Measurements from ENCODE around the gene NCKAP1. TPM values are rescaled to one million over a fixed set of nuclear protein-coding genes. Genes with fewer than 3 reads are reported as not detected.

The NCKAP1 gene
- polyA plus RNA-seq, 2 of the 4 experiments (the other 2 are of a cell fraction), result 98.8 to 201 TPM

DNA sequence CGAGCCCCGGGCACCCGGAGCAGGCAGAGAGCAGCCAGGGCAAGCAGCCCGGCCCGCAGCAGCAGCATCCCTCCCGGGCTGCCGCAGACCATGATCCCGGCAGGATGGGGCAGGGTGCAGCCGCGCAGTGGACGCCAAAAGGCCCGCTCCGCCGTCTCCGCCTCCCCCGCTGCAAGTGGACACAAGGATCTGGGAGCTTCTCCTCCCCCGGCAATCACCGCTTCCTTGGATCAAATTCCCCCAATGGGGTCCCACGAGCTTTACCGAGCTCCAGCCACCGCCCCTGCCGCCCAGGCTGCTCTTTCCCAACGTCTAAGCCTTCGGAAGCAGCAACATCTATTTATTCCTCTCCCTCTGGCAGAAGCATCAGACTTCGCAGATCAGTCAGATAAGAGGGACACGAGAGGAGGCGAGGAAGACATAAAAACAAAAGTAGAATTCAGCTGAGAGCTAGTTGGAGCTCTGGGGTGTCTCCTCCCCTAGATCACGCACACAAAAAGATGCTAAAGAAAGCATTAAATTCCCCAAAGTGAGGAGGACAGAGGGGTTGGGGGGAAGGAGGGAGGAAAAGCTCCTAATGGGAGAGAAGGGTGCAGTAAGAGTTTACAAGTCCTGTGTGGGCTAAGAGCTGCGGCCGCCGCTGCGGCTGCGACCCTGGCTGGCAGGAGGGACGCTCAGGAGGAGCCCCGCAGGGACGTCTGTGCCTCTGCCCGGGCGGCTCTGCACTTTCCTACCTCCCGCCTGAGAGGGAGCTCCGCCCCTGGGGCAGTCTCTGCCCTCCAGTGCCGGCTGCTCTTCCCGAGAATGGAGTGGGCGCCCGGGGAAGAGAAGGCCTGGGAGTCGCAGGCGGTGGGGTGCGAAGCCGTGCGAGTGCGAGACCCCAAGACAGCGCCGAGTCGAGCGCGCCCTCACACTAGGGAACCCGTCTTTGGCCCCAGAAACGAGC lies 171.5 kb downstream of the NCKAP1 start, which contains the start of gene FRZB (continued):
- no peak for TF ChIP-seq CBX2 (IDR thresholded peaks at IDR 0.05; ENCODE audit: borderline replicate concordance, low read depth)
- TF ChIP-seq RFX5 (IDR thresholded peaks at IDR 0.05), result no peak
- TF ChIP-seq HOXB13 (CRISPR knock-in tag; IDR thresholded peaks at IDR 0.05; ENCODE audit: low read depth), result no peak
- no peak for TF ChIP-seq KDM5A (IDR thresholded peaks at IDR 0.05)
- no peak for TF ChIP-seq JUN (IDR thresholded peaks at IDR 0.05)
- no peak for TF ChIP-seq HOXA7 (CRISPR knock-in tag; IDR thresholded peaks at IDR 0.05)
- TF ChIP-seq ZNF302 (CRISPR knock-in tag; IDR thresholded peaks at IDR 0.05), result no peak

GRCh38 chr2:182866095-182866460 lies 172.2 kb downstream of the NCKAP1 start:
- H3K4me2 ChIP-seq, result no peak overlapping the region
- FAIRE-seq (no peak), DNase-seq (ENCODE audit: low read depth in 1 of 2, low spot score in 1 of 2) (no peak), ATAC-seq (peak; percentile 22 to 25; a peak in 4 of 6 replicates)
- no peak overlapping the region for H3K27ac ChIP-seq
- ChIA-PET POLR2A (no interaction called here), CTCF (no interaction called here)
- H3K4me1 ChIP-seq, result 0 out of 3 replicates have a peak, but pooled peaks cover 4% of the 10 kb centered on the region
- WGBS (ENCODE audit: missing lambda C conversion rate), result 90% methylated on average over 18 of the region's 19 CpGs
- no peak for TF ChIP-seq ZFP36 (IDR thresholded peaks at IDR 0.05; ENCODE audit: borderline replicate concordance, partially characterized antibody)
- no peak for TF ChIP-seq MAFK (IDR thresholded peaks at IDR 0.05; ENCODE audit: partially characterized antibody)
- no peak for TF ChIP-seq RCOR1 (IDR thresholded peaks at IDR 0.05; ENCODE audit: low read depth, low read length)
- TF ChIP-seq, protein P1, sequence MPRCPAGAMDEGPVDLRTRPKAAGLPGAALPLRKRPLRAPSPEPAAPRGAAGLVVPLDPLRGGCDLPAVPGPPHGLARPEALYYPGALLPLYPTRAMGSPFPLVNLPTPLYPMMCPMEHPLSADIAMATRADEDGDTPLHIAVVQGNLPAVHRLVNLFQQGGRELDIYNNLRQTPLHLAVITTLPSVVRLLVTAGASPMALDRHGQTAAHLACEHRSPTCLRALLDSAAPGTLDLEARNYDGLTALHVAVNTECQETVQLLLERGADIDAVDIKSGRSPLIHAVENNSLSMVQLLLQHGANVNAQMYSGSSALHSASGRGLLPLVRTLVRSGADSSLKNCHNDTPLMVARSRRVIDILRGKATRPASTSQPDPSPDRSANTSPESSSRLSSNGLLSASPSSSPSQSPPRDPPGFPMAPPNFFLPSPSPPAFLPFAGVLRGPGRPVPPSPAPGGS (IDR thresholded peaks at IDR 0.05), result no peak
- no peak for TF ChIP-seq CHD2 (IDR thresholded peaks at IDR 0.05; ENCODE audit: low read length, partially characterized antibody)
- no peak for TF ChIP-seq ATOH8 (CRISPR knock-in tag; IDR thresholded peaks at IDR 0.05; ENCODE audit: low read depth)
- TF ChIP-seq, protein P2, sequence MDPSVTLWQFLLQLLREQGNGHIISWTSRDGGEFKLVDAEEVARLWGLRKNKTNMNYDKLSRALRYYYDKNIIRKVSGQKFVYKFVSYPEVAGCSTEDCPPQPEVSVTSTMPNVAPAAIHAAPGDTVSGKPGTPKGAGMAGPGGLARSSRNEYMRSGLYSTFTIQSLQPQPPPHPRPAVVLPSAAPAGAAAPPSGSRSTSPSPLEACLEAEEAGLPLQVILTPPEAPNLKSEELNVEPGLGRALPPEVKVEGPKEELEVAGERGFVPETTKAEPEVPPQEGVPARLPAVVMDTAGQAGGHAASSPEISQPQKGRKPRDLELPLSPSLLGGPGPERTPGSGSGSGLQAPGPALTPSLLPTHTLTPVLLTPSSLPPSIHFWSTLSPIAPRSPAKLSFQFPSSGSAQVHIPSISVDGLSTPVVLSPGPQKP (IDR thresholded peaks at IDR 0.05; ENCODE audit: low read depth, low read length), result no peak
- no peak for TF ChIP-seq EHF (CRISPR knock-in tag; IDR thresholded peaks at IDR 0.05)
- no peak for TF ChIP-seq HOXA7 (CRISPR knock-in tag; IDR thresholded peaks at IDR 0.05)
- no peak for TF ChIP-seq CEBPB (IDR thresholded peaks at IDR 0.05)
- no peak for TF ChIP-seq HOXB5 (CRISPR knock-in tag; IDR thresholded peaks at IDR 0.05)
- no peak for TF ChIP-seq PHF8 (IDR thresholded peaks at IDR 0.05; ENCODE audit: borderline replicate concordance, low read depth)
- TF ChIP-seq CBX8 (IDR thresholded peaks at IDR 0.05), result no peak
- TF ChIP-seq, protein P3, sequence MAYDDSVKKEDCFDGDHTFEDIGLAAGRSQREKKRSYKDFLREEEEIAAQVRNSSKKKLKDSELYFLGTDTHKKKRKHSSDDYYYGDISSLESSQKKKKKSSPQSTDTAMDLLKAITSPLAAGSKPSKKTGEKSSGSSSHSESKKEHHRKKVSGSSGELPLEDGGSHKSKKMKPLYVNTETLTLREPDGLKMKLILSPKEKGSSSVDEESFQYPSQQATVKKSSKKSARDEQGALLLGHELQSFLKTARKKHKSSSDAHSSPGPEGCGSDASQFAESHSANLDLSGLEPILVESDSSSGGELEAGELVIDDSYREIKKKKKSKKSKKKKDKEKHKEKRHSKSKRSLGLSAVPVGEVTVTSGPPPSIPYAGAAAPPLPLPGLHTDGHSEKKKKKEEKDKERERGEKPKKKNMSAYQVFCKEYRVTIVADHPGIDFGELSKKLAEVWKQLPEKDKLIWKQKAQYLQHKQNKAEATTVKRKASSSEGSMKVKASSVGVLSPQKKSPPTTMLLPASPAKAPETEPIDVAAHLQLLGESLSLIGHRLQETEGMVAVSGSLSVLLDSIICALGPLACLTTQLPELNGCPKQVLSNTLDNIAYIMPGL (CRISPR knock-in tag; IDR thresholded peaks at IDR 0.05; ENCODE audit: borderline replicate concordance), result no peak
- no peak for TF ChIP-seq RARB (CRISPR knock-in tag; IDR thresholded peaks at IDR 0.05)
- no peak overlapping the region for H3K4me3 ChIP-seq
- no peaks in the 10 kb centered on the region for H3K9me3 ChIP-seq
